ENCODE measurements around the gene SLC38A9.
"Not testable (repeated sequence)": the region's sequence is repeated elsewhere in the genome, so short reads cannot be mapped to it uniquely, and the experiment has no call there.

GRCh38 chr5:55761721-55762120 lies 49.6 kb upstream of the SLC38A9 start:
- TF ChIP-seq CTCF (IDR thresholded peaks at IDR 0.05); EZH2 (IDR thresholded peaks at IDR 0.05; ENCODE audit: borderline replicate concordance, insufficient read depth, low read depth, low read length, poor library complexity, severe bottlenecking): not testable (repeated sequence)

Data from B cell (primary cell).